HG03521 (cell line): ENCODE measurements around the gene HIF3A.

Experiments used
- ATAC-seq: cut with Tn5 transposase; IDR thresholded peaks from one replicate; pipeline ENCODE4 v1.9.1; 2021; ENCODE audit warnings: mild to moderate bottlenecking, moderate library complexity; ENCODE audit not compliant: unreplicated experiment

The HIF3A gene

DNA sequence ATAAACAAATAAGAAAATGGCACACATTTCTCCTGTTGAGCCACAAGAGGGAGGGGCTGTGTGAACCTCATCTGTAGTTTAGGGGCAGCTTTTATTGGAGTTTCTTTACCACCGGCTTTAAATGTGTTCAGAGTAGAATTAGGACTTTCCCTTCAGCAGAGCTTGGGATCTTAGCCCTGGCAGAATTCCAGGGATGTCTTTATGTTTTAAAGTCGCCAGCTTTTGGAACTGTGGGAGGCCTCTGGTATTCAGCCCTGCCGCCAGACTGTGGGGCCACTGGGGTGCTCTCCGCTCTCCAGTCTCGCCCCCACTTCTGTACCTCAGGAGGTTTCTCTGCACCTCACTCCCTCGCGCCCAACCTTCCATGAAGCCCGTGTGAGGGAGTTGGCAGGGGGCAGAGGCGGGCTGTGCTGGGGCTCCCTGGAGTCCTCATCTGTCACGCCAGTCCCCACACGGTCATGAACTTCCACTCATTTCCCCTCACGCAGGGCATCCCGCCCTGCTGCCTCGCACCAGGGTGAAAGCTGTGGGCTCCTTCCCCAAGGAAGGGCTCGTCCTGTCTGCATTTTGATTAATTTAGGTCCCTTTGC is 85.0 kb downstream of the HIF3A start:
- no peak for ATAC-seq

DNA sequence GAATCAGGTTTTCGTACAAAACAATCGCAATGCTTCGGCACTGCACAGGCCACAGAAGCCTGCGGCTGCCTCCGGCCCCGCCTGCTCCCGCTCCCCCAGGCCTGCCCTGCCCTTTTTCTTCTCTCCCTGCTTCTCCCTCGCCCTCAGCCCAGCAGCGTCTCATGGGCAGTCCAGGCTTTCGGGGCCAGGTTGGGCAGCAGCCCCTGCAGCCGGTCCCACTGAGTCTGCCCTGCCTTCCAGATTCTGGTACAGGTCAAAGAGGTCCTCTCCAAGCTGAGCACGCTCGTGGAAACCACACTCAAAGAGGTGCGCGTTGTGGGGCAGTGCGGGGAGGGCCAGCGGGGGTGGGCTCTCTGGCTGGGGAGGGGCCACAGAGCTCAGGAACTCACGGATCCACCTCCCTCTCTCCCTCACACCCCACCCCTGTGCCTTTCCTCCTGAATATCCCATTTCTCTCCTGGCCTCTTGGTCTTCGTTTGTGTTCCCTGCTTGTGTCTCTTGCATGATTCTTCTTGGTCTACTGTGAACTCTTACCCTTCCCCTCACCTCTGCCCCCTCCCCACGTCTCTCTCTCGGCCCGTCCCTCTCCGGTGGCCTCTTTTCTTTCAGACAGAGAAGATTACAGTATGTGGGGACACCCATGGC is 86.5 kb downstream of the HIF3A start:
- ATAC-seq, result no peak

DNA sequence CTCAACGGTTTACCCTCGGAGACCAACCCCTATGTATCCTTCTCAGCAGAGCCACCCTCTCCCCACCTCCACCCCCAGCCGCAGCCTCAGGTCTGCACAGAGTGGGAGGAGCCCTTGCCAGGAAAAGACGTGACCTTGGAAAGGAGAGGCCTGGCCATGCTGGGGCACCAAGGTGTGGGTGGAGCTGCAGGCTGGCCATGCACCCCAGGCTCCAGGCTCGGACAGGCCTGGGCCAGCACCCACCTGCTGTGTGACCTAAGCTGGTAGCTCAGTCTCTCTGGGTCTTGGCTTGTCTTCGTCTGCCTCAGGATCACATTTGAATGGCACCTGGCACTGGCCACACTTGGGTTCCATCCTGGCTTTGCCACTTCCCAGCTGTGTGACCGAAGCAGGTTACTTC is 87.0 kb downstream of the HIF3A start:
- no peak for ATAC-seq

DNA sequence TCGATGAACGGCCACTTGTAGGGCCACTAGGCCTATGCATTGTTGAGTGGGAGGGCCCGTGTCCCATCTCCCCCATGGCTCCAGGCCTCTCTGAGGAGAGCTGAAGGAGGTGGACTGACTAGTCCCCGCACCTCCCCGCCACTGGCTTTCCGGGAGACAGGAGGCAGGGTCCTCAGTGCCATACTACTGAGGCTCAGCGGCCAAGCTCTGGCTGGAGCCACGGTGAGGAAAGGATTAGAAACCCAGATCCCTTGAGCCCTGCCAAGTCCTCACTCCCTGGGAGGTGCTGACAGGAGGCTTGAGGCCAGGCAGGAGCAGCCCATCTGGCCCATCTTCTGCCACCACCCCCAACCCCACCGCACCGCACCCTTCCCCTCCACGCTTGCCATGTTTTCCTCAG is 87.6 kb downstream of the HIF3A start:
- ATAC-seq, result no peak

DNA sequence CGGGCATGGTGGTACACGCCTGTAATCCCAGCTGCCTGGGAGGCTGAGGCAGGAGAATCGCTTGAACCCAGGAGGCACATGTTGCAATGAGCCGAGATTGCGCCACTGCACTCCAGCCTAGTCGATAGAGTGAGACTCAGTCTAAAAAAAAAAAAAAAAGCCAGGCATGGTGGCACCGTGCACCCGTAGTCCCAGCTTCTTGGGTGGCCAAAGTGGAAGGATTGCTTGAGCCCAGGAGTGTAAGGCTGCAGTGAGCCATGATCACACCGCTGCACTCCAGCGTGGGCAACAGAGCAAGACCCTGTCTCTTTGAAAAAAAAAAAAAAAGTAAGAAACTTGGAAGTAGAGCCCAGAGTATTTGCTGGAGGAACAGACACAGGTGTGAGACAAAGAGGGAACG is 88.8 kb downstream of the HIF3A start:
- no peak for ATAC-seq

DNA sequence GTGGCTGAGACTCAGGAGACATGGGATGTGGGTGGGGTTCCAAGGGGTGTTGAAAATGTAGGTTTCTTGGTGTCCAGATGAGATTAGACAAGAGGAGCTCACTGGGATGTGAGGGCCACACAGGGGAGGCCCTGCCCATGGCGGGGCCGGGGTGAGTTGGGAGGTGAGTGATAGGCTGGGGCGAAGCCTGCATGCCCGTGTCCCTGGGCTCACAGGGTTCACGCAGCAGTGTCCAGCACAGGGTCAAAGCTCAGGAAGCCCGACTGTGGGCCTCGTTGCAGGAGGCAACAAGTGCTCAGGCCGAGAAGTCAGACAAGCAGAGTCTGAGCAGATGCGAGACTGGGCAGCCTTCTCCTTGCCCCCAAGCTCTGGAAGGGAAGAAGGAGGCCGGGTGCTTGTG is 89.3 kb downstream of the HIF3A start:
- ATAC-seq, result no peak

DNA sequence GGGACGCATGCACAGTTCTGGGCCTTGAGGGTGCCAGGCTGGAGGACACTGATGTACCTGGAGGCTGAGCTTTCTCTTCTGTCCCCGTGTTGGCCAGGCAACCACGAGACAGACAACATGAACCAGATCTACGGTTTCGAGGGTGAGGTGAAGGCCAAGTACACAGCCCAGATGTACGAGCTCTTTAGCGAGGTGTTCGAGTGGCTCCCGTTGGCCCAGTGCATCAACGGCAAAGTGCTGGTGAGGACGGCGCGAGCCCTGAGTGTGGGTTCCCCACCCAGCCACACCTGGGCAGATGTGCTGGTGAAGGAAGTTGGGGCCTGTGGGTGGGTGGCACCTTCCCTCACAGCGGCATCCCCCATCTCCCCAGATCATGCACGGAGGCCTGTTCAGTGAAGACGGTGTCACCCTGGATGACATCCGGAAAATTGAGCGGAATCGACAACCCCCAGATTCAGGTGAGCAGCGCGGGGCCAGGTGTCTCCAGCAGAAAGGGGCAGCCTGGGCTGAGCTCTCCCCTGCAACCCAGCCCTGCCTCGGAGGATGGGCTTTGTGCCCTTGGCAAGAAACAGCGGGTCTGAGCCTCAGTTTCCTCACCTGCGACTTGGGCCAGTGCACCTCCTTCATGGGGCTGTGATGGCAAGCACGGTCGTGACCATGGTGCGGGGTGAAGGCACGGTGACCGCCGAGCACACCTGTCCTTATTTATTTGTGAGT is 90.3 kb downstream of the HIF3A start:
- ATAC-seq, result no peak

DNA sequence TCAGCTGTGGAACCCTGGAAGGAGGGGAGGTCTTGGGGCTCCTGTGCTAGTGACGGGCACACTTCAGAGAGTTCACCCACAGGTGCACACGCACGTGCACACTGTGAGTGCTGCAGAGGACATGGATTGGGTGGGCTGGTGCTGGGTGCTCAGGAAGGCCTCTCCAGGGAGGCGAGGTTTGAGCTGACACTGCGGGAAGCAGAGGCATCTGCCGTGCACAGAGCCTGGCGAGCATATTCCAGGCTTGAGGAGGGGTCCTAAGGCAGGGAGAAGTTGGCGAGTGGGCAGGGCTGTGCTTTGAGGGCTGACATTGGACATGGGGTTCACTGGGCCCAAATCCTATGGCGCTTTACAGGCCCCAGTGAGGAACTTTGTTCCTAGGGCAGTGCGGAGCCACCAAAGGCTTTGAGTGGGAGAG is 90.9 kb downstream of the HIF3A start:
- ATAC-seq, result no peak

DNA sequence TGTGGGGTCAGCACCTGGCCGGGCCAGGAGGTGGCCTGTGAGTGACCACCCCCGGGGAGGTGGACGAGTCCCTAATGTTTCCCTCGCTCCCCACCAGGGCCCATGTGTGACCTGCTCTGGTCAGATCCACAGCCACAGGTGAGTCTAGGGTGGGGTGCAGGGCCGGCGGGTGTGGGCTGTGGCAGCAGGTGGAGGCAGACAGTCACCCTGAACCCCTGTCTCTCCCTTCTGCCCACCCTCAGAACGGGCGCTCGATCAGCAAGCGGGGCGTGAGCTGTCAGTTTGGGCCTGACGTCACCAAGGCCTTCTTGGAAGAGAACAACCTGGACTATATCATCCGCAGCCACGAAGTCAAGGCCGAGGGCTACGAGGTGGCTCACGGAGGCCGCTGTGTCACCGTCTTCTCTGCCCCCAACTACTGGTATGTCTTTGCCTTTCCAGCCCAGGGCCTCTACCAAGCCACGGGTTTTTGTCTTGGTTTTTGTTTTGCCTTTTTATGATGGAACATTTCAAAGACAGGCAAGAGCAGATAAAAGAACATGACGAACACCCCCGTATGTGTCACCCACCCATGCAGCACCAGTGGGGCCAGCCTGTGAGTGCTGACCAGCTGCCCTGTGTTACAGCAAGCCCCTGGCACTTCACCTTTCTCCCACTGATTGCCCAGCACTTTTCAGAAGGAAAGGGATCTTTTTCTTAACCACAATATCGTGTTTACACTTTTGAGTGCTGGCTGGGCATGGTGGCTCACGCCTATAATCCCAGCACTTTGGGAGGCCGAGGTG is 91.7 kb downstream of the HIF3A start:
- no peak for ATAC-seq

DNA sequence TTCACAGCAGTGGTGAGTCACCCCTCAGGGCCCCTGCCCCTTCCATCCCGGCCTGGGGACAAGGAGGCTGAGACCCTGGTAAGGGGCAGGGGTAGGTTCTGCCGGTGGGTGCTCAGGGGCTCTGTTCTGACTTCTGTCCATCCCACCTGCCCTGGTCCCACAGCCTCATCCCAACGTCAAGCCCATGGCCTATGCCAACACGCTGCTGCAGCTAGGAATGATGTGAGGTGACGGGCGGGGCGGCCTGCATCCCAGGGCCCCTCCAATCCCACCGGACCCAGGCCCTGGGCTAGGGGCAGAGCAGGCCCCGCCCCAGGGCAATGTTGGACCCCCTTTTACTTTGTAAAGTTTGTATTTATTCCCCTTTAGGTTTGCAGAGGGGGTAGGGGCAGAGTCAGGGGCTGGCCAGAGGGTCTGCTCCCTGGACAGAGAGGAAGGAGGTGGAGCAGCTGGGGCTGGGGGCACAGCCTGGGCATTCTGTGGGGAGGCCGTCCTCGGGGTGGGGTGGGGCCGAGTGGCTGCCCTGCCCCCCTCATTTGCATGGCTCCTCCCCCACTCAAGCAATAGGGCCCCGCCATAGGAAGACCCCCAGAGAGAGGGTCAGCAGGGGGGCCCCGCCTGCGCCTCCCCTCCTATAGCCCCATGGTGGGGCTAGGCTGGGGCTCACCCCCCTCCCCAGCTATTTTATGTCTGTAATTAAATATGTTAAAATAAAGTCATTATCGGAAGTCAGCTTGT is 93.4 kb downstream of the HIF3A start:
- no peak for ATAC-seq

DNA sequence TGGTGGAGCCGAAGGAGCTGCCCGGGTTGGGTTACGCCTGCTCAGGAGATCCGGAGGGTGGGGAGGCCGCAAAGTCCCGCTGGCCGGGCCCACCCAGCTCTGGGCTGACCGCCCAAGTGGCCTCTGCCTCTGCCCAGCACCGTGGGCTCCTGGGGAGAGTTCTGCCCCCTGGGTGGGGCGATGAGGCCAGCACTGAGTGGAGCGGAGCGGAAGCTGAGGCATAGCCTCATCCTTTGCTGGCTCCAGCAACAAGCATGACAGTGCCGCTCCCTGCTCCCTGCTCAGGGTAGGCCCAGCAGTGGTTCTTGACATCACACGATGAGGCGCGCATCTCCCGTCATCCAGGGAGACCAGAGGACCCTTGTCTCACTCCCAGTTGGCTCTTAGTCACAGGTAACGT is 94.0 kb downstream of the HIF3A start:
- no peak for ATAC-seq

DNA sequence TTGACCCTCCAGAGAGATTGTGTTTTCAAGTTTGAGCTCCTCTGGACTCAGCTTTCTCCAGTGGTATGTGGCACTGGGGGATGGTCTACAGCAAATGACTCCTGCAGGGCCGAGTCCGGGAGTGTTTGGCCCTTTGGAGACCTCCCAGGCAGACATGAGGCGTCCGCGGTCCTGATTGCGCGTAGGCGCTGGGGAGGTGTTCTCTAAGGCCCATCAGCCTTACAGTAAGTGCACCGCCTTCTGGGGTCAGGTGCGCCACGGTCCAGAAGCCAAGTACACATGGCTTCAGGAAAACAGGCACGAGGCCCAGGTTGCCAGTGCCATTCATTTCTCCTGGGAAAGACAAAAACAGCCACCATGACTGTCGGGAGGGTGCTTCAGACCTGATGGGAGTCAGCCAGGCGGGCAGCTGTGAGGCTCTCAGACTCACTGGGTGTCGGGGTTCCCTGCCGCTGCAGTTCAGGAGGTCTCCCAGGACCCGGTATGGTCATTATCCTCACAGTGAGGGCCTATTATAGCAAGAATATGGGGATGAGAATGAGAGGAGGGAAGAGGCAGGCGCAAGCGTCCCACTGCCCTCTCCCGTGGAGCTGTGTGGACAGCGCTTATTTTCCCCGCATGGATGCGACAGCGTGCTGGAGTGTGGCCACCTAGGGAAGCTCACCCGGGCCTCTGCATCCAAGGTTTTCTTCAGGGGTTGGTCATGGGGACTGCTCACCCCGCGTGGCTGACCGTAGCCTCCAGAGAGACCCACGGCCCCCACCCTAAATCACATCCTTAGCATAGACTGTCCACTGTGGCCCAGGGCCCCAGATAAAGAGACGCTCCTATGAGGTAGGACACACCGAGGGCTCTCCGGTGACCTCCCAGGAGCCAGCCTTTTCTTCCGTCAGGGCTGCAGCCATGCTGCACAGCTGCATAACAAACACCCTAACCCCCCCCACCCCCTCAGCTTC is 94.7 kb downstream of the HIF3A start:
- ATAC-seq, result no peak

DNA sequence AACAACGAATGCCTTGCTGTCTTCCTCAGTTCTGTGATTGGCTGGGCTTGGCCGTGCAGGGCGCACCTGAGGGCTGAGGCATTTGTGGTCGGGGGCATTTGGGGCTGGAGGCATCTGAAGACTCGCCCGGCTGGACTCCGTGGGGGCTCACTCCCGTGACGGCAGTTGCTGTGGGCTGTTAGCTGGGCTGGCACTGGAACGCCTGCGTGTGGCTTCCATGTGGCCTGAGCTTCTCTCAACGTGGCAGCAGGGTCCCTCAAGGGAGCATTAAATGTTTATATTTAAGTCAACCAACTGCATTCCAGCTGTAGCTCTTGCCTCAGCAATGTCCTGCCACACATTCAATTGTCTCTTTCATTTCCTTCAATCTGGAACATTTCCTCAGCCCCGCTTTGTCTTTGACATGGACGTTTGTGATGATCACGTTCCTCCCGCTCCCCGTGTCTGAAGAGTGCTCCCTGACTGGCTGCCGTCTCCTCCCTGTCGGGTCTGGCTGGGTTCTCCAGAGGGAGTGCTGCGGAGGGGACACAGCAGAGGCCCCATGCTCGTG is 95.5 kb downstream of the HIF3A start:
- ATAC-seq, result no peak

DNA sequence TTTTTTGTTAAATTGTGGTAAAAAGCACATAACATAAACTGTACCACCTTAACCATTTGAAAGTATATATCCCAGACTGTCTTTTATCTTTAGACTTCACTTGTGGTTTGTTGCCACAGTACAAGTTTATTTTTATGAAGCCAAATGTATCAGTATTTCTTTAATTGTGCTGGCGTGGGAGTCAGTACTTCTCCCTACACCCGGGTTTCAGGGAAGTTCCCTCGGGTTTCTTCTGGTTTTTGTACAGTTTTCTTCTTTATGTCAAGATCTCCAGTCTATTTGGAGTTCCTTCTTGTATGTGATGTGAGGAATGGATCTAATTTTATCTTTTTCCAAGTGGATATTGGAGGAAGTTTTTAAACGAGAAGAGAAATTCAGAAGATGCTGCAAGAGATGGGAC is 96.0 kb downstream of the HIF3A start:
- no peak for ATAC-seq
